HepG2 (cell line): Measurements from ENCODE around the gene ABCC3. TPM values are rescaled to one million over a fixed set of nuclear protein-coding genes. Genes with fewer than 3 reads are reported as not detected.
A peak's percentile ranks its signal among the peaks of the same experiment; 100 is the strongest.

ENCODE experiments used
- ATAC-seq: fragments of 200-7000 bp; cut with Tn5 transposase; 3 replicates; pipeline ENCODE4 v1.9.1; 2020; ENCODE audit warnings: mild to moderate bottlenecking, moderate library complexity
- BruUV-seq: library from RNA; stranded (reverse); fragments of 400-500 nt; replicated peaks from 2 replicates; lab custom pipeline; 2021; lab: Mats Ljungman, UMichigan
- CTCF ChIA-PET: fragments of 300-600 bp; formaldehyde crosslinking; extraction: SDS; loops from one replicate; lab custom pipeline; 2021; ENCODE audit warnings: low total read pairs, inconsistent platforms, low intra/inter-chr PET ratio; lab: Yijun Ruan, JAX
- POLR2A ChIA-PET: fragments of 350-600 bp; sonication (Branson Sonifier 250); formaldehyde crosslinking; loops from one replicate; lab custom pipeline; 2020; ENCODE audit warnings: antibody characterized with exemption, inconsistent platforms; lab: Yijun Ruan, JAX
- DNase-seq: peaks from one replicate; pipeline ENCODE4 v3.0.0-alpha.2; 2015; ENCODE audit warnings: low spot score
- FAIRE-seq: peaks from 3 replicates; lab custom pipeline; 2011; peaks lifted over from hg19 to GRCh38; lab: Jason Lieb, UNC
- H2AFZ ChIP-seq: one replicate; pipeline ENCODE4 v1.6.1; 2011; ENCODE audit warnings: low read length, inconsistent platforms
- H3K27ac ChIP-seq: fragments of 300-600 bp; 3 replicates; pipeline ENCODE4 v1.8.0; 2011; ENCODE audit warnings: mixed run types, mild to moderate bottlenecking, mixed read lengths, low read length, inconsistent platforms; ENCODE audit not compliant: insufficient read depth; ENCODE audit errors: extremely low read length
- H3K27me3 ChIP-seq, 2 experiments: fragments of 200-600 bp in 1 of 2; 2 replicates in 1 of 2; 3 replicates in 1 of 2; pipeline versions ENCODE4 v1.6.0 to v1.8.0; 2011; ENCODE audit warnings: low read length in 2 of 2, mild to moderate bottlenecking in 2 of 2, moderate library complexity in 2 of 2, inconsistent platforms in 1 of 2; ENCODE audit not compliant: insufficient read depth in 2 of 2, control insufficient read depth in 1 of 2
- H3K36me3 ChIP-seq, 2 experiments: fragments of 200-600 bp in 1 of 2; replicated peaks in 1 of 2; 2 replicates in 1 of 2; 3 replicates in 1 of 2; pipeline versions ENCODE4 v1.5.1 to v1.8.0; 2011; ENCODE audit warnings: low read length in 2 of 2, inconsistent platforms in 1 of 2; ENCODE audit not compliant: insufficient read depth in 2 of 2, control insufficient read depth in 1 of 2
- H3K4me1 ChIP-seq: 2 replicates; pipeline ENCODE4 v1.5.1; 2012; ENCODE audit warnings: low read length, inconsistent platforms; ENCODE audit not compliant: insufficient read depth
- H3K4me2 ChIP-seq: 2 replicates; pipeline ENCODE4 v1.6.0; 2011; ENCODE audit warnings: low read depth, low read length, inconsistent platforms
- H3K4me3 ChIP-seq, 3 experiments: fragments of 200-600 bp in 1 of 3; sonication (generic), shearing (Covaris generic) in 1 of 3; replicated peaks in 1 of 3; 2 replicates each; pipeline ENCODE4 v1.5.1; 2011 to 2016; ENCODE audit warnings: low read length in 3 of 3, inconsistent platforms in 2 of 3, low read depth in 2 of 3, mild to moderate bottlenecking in 2 of 3, control low read depth in 1 of 3, mixed read lengths in 1 of 3; ENCODE audit not compliant: insufficient read depth in 1 of 3
- H3K79me2 ChIP-seq: one replicate; pipeline ENCODE4 v1.6.1; 2011; ENCODE audit warnings: low read length, inconsistent platforms; ENCODE audit not compliant: insufficient read depth
- H3K9ac ChIP-seq: 2 replicates; pipeline ENCODE4 v1.6.0; 2011; ENCODE audit warnings: mild to moderate bottlenecking, low read depth, low read length, inconsistent platforms; ENCODE audit not compliant: insufficient read depth
- H3K9me3 ChIP-seq: 2 replicates; pipeline ENCODE4 v1.5.1; 2012; ENCODE audit warnings: mild to moderate bottlenecking, low read length
- H4K20me1 ChIP-seq: 2 replicates; pipeline ENCODE4 v1.6.0; 2011; ENCODE audit warnings: inconsistent platforms, mild to moderate bottlenecking, low read length, moderate library complexity; ENCODE audit not compliant: insufficient read depth
- ETS1 ChIP-seq: sonication (generic); formaldehyde crosslinking; IDR thresholded peaks from 2 replicates; pipeline ENCODE4 v1.4.0; 2020; ENCODE audit warnings: missing genetic modification reagents
- ETV5 ChIP-seq: IDR thresholded peaks from 2 replicates; pipeline ENCODE4 v1.6.1; 2018; ENCODE audit warnings: missing biosample characterization, missing genetic modification reagents, inconsistent platforms, borderline replicate concordance
- FOXC1 ChIP-seq: sonication (generic); formaldehyde crosslinking; IDR thresholded peaks from 2 replicates; pipeline ENCODE4 v1.8.0; 2022; ENCODE audit warnings: mild to moderate bottlenecking, missing genetic modification reagents, borderline replicate concordance
- HNF1B ChIP-seq: sonication (generic); formaldehyde crosslinking; IDR thresholded peaks from 2 replicates; pipeline ENCODE4 v1.5.1; 2020; ENCODE audit warnings: mild to moderate bottlenecking, moderate library complexity, missing genetic modification reagents
- HNRNPL ChIP-seq: fragments of 200-400 bp; formaldehyde crosslinking; IDR thresholded peaks from 2 replicates; pipeline ENCODE4 v1.6.1; 2017; ENCODE audit warnings: mild to moderate bottlenecking, low read depth, low read length
- HOXA9 ChIP-seq: sonication (generic); formaldehyde crosslinking; IDR thresholded peaks from 2 replicates; pipeline ENCODE4 v1.8.1; 2022; ENCODE audit warnings: missing genetic modification reagents, mild to moderate bottlenecking, moderate library complexity, borderline replicate concordance
- IRF9 ChIP-seq: sonication (generic); formaldehyde crosslinking; IDR thresholded peaks from 2 replicates; pipeline ENCODE4 v1.8.0; 2022; ENCODE audit warnings: missing genetic modification reagents, mild to moderate bottlenecking, borderline replicate concordance
- NFKBIZ ChIP-seq: IDR thresholded peaks from 2 replicates; pipeline ENCODE4 v1.6.1; 2018; ENCODE audit warnings: missing genetic modification reagents, missing compliant biosample characterization
- PHB2 ChIP-seq: fragments of 450-650 bp; IDR thresholded peaks from 2 replicates; pipeline ENCODE4 v1.6.1; 2018; ENCODE audit not compliant: partially characterized antibody
- SAP130 ChIP-seq: IDR thresholded peaks from 2 replicates; pipeline ENCODE4 v1.6.1; 2016; ENCODE audit warnings: low read depth
- U2AF1 ChIP-seq: fragments of 200-400 bp; formaldehyde crosslinking; optimal IDR thresholded peaks from 2 replicates; pipeline ENCODE3; 2017; ENCODE audit warnings: mild to moderate bottlenecking, low read depth, low read length
- ZBTB34 ChIP-seq: sonication (generic); formaldehyde crosslinking; IDR thresholded peaks from 2 replicates; pipeline ENCODE4 v1.8.0; 2022; ENCODE audit warnings: mild to moderate bottlenecking, missing genetic modification reagents
- ZBTB7B ChIP-seq: sonication (generic); formaldehyde crosslinking; IDR thresholded peaks from 2 replicates; pipeline ENCODE4 v1.4.0; 2020; ENCODE audit warnings: missing genetic modification reagents
- ZNF574 ChIP-seq: sonication (generic); formaldehyde crosslinking; IDR thresholded peaks from 2 replicates; pipeline ENCODE4 v1.4.0; 2020; ENCODE audit warnings: missing genetic modification reagents
- WGBS: methylation state at CpG from one replicate; pipeline ENCODE4 v1.1.6; 2017; ENCODE audit warnings: low lambda C conversion rate; 5-methylcytosine and 5-hydroxymethylcytosine counted together
- in situ Hi-C: cut with HindIII; loops from 2 replicates; pipeline ENCODE4 v1.10.0; 2017; ENCODE audit warnings: low pct_unique_long_range_greater_than_20kb; ENCODE audit not compliant: extremely low pct_ligation_motif_present
- intact Hi-C: fragments of 100-400 bp; cut with micrococcal nuclease; formaldehyde crosslinking; loops from one replicate; pipeline ENCODE4 v1.10.0; 2022; ENCODE audit not compliant: unreplicated experiment
- polyA plus RNA-seq, 8 experiments: library from polyadenylated mRNA; depleted of rRNA in 3 of 8; stranded (reverse) in 7 of 8; unstranded in 1 of 8; fragments of >200 nt; fragmentation: Illumina TruSeq in 4 of 8; extraction: Trizol in 4 of 8; gene quantifications; 2 replicates each; pipeline versions ENCODE4 v1.2.1 to v1.2.3, GENCODE V29; 2011 to 2016; ENCODE audit warnings: low read depth in 4 of 8, missing spikeins in 1 of 8, mixed read lengths in 1 of 8; ENCODE audit not compliant: insufficient read depth in 1 of 8
- total RNA-seq, 5 experiments: library from RNA; depleted of rRNA; stranded (reverse); fragments of >200 nt; fragmentation: Illumina TruSeq; extraction: Trizol; gene quantifications; 2 replicates each; pipeline ENCODE4 v1.2.3, GENCODE V29; 2016; ENCODE audit warnings: low read depth in 1 of 5

ABCC3 gene
- total and polyA plus RNA-seq, 2 of the 13 experiments (the other 11 are each of a cell fraction or from before 2014, with no cell fraction given), result 25.2 to 50.7 TPM

GRCh38 chr17:50663812-50664374 lies 29.2 kb downstream of the ABCC3 start:
- ChIA-PET POLR2A (interaction anchor here (7.6 kb wide), 1 partner anchor 21 kb away, joined by 85 read pairs; no protein-coding TSS in a partner anchor), CTCF (no interaction called here)
- Histone ChIP-seq H3K4me2 (no peak overlapping the region; the same call in 1 of the 2 replicates), H3K9ac (peak overlapping the region; percentile 24; the same call in 1 of the 2 replicates), H3K27me3 (no peaks in the 10 kb centered on the region), H3K9me3 (no peaks in the 10 kb centered on the region), H3K79me2 (no peaks in the 10 kb centered on the region), H3K27ac (peak overlapping the region; percentile 82), H4K20me1 (no peaks in the 10 kb centered on the region), H2AFZ (no peak overlapping the region), H3K4me1 (peaks cover 83% of the 10 kb centered on the region), H3K36me3 (no peaks in the 10 kb centered on the region), H3K4me3 (no peak overlapping the region)
- in situ Hi-C loops, result no loop called here
- peak; percentile 74 for FAIRE-seq
- ATAC-seq, result peak; percentile 3; the same call in 2 of the 3 replicates
- 91% methylated on average over 8 of the region's 10 CpGs for WGBS
- BruUV-seq, result no TSS peak
- intact Hi-C loops, result no loop called here
- peak; percentile 61 for DNase-seq
- TF ChIP-seq NFKBIZ (peak; percentile 59; the same call in 1 of the 2 replicates), IRF9 (CRISPR knock-in tag) (peak; percentile 51), ETS1 (CRISPR knock-in tag) (no peak), FOXC1 (no peak), PHB2 (no peak), SAP130 (CRISPR knock-in tag) (peak; percentile 60), HNF1B (CRISPR knock-in tag) (peak; percentile 60; the same call in 1 of the 2 replicates), HOXA9 (CRISPR knock-in tag) (no peak), HNRNPL (0 out of 2 replicates have a peak, but pooled peaks have one; percentile 48), U2AF1 (no peak), ZBTB34 (CRISPR knock-in tag) (no peak), ETV5 (CRISPR knock-in tag) (peak; percentile 77; the same call in 1 of the 2 replicates), ZNF574 (CRISPR knock-in tag) (peak; percentile 52; the same call in 1 of the 2 replicates), ZBTB7B (0 out of 2 replicates have a peak, but pooled peaks have one; percentile 45)
